Stimulated activated CD4-positive, alpha-beta T cell treated with anti-CD3 and anti-CD28 coated beads, Interleukin-4, amount 100 ng/mL, for 1 hour (primary cell): ENCODE data around the gene C1QL1.
A peak's percentile ranks its signal among the peaks of the same experiment; 100 is the strongest.

Experiments
- DNase-seq: peaks from one replicate; pipeline ENCODE4 v3.0.0-alpha.2; 2020

C1QL1 gene

DNA sequence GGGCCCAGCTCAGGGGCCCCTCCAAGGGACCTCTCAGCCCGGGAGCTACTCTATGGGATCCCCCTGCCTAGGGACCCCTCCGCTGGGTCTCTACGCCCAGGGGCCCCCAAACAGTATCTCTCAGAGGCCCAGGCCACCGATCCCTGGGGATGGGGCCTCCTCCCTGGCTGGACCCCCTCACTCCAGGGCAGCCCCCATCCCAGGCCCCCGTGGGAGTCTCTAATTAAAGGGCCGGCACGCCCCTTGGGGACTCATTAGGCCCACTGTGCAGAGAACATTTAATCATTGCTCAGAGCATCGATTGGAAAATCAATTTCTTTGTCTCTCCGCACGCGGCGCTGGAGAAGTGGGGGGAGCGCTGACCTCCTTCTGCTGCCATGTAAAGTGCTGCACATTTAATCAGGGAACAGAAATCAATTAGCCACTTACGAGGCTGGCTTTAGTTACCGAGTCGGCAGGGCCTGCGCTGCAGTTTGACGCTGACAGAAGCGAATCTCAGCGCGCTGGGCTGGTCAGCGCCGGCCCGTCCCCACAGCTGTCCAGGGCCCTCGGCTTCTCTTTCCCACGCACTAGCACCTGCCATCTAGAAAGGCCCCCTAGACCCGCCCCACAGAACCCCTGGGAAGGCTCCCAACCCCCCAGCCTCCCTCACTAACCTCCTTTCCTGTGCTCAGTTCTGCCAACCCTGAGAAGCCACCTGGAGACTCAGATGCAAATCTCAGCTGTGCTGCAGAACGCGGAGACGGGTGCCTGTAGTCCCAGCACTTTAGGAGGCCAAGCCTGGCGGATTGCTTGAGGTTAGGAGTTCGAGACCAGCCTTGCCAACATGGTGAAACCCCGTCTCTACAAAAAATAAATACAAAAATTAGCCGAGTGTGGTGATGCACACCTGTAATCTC, 20.2 kb upstream of the C1QL1 start:
- DNase-seq: no peak

DNA sequence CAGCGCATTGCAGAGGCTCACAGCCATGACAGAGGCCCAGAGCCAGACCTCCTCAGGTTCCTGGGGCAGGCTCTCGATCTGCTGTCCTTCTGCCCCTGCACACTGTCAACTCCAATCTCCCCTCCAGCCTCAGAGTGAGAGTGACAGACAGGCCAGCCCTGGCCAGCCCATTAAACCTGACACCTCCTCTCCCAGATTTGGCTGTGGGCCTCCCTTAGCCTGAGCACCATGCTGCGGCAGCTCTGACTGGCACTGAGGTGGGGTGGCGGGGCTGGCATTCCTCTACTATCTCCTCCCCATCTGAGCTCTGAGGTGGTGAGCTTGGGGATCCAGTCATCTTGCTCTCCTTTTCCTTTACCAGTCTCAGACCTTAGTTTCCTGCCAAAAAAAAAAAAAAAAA, 15.5 kb upstream of the C1QL1 start:
- DNase-seq: no peak

DNA sequence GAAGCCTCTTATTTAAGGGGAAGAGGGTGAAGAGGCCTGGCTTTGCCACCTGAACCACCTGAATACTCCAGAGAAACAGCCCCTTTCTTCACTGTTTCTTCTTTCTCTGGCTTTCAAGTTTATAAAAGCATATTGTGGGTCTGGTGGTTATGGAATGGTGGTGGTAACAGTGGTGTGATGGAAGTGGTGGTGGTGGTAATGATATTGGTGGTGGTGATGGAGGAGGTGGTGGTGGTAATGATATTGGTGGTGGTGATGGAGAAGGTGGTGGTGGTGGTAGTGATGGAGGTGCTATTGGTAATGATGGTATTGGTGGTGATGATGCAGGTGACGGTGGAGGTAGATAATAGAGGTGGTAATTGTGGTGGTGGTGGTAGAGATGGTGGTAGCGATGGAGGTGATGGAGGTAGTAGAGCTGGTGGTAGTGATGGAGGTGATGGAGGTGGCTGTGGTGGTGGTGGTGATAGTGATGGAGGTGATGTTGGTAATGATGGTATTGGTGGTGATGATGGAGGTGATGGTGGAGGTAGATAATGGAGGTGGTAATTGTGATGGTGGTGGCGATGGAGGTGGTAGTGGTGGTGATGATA, 14.1 kb upstream of the C1QL1 start:
- DNase-seq: no peak

DNA sequence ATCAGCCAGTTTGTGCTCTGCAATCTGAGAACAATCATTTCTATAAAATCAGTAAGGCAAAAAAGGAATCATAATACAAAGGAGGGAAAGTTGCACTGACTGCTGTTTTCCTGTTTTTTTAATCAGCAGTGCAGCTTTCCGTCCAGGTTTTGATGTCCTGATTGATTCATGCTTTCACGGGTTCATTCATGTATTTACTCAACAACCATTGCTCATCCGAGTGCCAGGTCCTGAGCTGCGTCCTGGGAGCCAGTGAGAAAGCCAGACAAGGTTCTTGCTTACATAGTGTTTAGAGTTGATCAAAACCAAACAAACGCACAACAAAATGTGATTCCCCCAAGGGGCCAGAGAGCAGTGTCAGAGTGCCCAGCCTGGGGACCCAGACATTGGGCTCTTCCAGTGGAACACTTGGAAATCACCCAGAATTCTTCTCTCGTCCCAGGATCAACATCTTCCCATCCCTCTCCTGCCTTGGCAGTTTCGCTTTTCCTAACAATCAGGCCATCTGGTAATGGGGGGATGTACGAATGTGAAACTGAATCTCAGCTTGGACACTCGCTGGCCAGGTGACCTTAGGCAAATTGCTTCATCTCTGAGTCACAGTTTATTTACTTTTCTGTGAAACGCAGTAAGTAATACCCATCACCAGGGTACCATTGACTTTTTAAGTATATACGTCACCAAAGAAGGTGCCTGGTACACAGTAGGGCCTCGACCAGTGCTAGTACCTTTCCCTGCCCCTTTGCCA, 13.3 kb upstream of the C1QL1 start:
- no peak for DNase-seq

DNA sequence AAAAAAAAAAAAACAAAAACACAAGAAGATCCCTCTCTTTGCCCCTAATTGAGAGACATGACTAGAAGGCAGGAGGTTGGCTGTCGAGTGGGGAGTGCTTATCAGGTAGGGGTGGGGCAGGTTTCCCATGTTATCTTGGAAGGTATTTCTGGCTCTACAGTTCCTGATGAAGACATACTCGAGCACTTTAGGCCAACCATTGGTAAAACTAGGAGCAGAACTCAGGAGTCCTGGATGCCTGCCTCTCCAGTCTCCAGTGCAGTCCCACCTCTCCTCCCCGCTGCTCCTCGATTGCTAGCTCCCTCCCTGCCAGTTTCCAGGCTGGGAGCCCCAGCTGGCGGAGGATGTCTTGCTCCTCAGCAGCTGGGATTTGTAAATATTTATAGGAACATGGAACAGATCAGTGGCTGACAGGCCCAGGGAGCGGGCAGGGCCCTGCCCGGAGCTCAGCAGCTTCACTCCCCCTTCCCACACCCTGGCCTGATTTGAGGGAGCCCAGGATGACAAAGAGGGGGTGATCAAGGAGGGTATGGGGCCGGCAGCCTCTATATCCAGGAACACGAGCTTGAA, 11.4 kb upstream of the C1QL1 start:
- no peak for DNase-seq

DNA sequence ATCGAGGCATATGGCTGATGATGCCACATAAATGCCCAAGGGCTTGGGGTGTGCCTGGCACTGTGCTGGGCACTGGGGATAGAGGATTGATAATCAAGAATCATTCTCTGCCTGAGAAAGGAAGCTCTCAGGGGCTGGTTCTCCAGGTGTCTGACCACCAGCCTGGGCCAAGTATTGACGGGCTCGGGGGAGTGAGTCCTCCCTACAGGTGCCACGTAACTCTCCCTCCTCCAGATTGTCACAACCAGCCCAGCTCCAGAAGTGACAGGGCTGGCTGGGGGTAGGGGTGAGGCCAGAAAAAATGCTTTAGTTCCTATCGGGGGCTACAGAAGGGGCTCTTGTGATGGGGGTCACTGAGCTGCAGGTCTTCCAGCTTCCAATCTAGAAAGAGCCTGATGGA, 10.7 kb upstream of the C1QL1 start:
- DNase-seq: no peak

DNA sequence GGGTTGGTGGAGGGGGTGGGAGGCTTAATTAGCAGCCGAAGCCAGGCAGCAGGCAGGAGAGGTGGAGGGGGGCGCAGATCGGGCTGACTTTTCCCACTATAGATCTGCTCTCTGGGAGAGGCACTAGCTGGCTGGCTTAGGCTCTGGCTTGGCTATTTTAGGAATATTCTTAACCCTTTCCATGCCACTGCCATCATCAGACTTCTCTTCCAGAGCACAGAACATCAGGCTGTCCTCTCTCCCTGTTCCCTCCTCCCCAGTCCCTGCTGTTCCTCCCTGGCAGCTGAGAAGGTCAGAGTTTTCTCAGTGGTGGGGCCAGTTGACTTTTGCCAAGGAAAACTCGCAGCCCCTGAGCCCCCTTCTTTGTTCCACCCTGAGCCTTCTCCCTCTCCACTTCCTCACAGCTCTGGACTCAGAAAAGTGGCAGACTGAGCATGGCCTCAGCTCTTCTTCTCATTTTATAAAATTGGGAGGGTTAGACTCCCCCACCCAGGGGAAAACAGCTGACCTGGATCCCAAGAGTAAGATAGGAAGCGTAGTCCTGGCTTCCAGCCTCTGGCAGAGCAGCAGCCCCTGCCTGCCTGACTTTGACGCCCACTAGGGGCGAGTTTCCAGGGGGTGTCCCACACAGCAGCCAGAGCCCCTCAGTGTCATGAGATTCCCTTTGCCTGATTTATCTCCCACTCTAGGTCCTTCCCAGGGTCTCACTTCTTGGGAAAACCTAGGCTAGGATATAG, 9.9 kb upstream of the C1QL1 start:
- DNase-seq: no peak

DNA sequence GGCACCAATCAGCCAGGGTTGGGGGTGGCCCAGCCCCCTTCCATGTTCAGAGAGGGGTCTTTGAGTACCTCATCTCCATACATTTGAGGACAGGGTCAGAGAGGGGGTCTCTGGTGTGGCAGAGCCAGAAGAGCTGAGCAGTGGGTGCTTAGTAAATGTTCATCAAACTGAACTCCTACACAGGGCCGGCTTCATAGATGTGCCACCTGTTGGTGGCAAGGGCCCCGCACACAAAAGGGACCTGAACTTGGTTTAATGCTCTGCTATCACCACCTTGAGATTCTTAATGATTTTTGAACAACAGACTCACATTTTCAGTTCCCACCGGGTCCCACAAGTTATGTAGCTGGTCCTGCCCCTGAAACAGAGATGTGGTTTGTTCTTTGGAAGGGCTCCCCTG, 9.0 kb upstream of the C1QL1 start:
- no peak for DNase-seq

DNA sequence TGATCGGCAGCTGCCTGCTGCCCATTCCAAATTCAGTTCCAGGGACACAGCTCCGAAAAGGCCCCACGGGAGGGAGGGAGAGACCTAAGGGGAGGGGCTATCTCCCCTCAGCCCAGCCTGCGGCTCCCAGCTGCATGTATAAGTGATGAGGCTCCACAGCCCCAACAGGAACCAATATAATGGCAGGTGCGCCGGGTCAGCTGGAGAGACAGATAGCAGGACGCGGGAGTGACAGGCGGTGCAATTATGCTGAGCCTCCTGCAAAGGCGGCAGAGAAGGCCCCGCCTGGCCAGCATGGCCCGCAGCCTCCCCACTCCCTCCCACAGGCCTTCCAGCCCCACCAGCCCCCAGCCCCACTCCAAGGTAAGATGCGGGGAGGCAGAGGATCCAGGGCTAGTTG, 8.1 kb upstream of the C1QL1 start:
- DNase-seq: no peak

DNA sequence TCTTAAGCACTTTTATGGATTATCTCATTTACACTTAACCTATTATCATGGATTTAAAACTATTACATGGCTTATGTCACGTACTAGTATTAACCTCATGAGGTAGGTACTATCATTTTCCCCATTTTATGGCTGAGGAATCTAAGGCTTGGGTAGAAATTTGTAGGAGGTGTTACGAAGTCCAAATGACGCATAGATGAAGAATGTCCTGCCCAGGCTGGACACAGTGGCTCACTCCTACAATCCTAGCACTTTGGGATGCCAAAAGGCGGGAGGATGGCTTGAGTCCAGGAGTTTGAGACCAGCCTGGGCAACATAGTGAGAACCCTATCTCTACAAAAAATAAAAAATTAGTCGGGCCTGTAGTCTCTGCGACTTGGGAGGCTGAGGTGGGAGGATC, 4.8 kb upstream of the C1QL1 start:
- DNase-seq: no peak

DNA sequence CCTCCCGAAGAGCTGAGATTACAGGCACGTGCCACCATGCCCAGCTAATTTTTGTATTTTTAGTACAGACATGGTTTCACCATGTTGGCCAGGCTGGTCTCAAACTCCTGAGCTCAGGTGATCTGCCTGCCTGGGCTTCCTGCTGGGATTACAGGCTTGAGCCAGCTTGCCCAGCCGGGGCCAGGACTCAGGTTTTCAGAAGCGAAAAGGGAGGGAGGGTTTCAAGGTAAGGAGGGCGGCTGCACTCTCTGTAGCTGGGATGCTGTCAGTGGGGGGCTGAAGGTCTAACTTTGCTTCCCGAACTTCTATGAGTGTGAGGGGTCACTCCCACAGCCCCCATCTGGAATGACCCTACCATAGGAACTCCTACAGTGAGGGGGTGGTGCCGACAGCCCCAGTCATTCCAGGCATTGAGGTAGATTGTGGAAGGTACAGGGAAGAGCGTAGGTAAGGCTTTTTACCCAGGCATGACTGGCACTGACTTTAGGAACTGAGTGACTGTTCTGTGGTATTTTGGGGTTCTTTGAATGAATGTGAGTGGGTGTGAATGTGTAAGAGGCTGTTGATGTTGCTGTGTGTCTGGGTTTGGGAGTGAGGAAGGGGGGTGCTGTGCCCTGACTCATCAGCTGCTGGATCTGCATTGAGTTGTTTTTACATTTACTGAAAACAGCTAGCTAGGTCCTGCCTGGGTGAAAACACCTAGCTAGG, 3.8 kb upstream of the C1QL1 start:
- DNase-seq: peak; percentile 66

DNA sequence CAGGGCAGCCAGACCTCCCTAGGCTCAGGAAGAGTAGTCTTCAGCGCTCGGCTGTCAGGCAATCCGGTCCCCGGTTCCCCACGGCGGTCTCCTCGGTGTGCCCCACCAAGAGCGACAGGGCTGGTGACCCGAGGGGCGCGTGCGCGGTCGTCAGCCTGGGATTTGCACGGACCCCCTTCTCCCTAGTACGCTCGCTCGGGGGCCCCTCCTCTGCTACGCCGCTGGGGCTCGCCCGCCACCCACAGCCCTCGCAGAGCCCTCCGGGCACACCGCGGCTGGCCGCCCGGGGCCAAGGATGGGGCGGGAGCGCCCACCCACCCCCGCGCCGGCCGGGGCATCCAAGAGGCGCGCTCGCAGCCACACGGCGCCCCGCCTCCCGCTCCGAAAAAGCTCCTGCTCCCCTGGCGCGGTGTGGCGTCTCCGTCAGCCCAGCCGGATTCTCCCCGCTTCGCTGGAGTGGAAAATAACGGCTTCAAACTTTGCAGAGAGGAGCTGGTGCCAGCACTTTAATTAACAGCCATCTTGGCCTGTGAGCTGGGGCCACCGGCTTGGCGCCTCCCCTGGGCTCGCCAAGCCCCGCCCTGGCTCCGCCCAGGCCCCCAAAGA, 2.1 kb upstream of the C1QL1 start:
- peak; percentile 21 for DNase-seq

DNA sequence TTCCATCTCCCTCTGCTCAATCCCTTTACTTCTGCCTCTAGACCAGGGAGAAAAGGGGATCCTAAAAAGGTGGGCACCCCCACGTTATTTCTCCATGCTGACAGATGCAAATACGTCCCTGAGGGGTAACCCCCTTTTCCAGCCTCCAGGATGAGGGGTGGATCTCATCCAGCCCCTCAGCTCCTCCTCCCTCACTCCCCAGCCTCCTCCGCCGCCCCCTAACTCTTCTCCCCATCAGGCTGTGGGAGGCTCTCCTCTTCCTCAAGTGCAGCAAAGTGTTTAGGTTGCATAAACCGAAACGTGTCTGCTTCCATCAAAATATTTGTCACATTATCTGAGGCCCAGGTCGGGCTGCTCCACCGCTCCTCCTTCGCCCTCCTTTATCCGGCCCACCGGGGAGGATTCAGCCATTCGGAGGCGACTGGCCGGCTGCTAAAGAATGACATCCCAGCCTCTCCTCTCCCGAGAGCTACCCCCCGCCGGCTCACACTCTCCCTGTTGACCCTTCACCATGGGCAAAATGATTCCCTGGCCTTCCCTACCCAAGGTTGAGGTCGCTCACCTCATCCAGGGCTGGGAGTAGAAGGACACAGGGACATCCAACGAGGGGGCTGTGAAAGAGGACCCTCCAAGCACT, 1.2 kb upstream of the C1QL1 start:
- DNase-seq: no peak

DNA sequence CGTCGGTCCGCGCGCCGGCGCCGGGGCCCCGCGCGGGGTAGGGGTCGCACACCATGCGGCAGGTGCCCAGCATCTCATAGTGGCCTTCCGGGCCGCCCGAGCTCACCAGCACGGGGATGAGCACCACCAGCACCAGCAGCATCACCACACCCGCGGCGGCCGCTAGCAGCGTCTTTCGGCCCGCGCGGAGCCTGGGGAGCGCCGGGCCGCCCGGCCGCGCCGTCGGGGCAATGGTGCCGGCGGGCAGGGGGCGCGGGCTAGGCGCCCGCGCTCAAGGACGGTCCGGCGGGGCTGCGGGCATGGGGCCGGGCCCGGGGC, 237 bp downstream of the C1QL1 start:
- DNase-seq: no peak

DNA sequence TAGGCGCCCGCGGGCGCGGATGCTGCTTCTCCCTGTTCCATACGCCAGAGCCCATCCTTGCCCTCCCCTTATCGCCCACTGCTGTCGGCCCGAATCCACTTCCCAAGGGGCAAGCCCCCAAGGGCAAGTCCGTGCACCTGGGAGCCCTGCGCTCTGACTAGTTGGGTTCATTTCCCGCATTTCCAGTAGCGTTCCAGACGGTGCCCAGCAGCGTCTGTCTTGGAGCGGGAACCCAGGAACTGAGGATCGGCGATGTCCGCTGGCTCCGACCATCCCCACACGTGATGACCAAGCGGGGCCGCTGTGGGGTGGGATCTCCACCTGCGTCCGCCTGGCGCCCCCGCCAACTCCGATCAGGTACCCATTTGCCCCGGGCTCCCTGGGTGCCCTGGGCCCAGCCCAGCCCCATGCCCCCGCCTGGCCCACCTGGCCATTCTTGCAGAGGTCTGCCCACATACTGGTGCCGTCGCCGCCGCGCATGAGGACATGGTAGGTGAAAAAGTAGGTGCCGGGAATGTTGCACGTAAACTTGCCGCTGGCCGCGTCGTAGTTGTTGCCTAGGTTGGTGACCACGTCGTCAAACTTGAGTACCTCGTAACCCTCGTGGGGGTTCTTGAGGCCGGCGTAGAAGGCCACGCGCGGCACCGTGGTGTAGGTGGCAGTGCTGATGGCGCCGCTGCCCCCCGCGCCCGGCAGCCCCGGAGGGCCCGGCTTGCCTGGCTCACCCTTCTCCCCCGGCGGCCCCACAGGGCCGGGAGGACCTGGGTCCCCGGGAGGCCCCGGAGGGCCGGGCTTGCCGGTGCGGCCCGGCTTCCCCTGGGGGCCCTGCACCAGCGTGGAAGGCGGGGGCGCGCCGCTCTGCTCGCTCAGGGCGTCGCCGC, 837 bp downstream of the C1QL1 start:
- no peak for DNase-seq

DNA sequence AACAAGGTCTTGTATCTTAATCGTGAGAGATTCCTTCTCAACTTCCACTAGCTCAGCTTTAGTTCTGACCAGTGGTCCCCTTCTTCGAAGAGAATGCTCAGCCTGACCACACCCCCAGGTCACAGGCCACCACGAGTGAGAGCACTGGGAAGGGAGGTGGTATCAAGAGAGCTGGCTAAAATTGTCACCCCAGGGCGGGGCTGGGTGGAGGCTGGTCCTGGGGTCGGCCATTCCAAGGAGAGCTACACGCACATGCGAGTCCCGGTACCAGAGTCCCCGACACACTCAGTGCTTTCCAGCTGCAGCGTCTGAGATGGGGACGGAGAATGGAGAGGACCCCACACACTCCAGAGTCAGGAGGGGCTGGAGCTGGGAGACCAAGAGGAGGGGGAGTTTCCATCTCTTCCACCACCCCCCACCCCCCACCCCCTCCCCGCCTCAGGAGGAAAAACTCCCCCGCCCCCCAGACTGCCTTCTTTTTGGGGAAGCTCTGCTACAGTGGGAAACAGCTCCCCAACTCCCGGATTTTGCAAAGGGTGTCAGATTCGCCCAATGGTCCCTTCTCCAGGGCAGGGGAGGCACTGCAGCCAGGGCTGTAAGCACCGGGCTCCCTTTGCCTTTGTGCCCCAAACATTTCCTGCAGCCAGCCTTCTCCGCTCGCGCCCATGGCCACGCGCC, 1.6 kb downstream of the C1QL1 start:
- no peak for DNase-seq

DNA sequence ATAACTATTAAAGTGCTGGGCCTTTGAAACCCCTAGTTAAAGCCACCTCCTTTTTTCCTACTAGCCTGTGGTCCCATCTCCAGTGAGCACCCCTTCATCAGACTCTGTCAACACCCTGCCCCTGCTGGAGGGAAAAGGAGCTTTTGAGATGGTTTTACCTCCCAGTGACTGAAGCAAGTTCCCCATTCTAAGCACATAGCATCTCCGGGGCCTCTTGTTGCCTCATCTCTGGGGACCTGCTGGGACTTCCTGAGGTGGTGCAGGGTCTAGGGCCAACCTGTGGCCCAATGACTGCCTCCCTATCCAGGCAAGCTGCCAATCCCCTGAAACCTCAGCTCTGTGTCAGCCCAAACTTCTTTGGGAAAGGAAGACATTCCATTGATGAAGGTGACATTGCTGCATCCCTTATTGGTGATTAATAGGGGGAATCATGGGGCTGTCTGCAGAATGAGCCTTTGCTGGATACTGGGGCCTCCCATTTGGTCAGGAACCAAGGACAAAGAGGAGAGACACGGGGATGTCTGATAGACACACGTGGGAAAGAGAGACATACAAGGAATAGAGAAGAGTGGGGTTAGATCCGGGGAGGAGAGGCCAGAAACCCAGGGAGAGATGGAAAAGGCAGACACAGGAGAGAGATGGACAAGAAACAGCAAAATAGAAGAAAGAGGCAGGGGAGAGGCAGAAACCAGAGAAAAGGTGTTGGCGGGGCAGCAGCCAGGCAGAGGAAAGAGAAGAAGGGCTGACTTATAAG, 2.4 kb downstream of the C1QL1 start:
- no peak for DNase-seq

DNA sequence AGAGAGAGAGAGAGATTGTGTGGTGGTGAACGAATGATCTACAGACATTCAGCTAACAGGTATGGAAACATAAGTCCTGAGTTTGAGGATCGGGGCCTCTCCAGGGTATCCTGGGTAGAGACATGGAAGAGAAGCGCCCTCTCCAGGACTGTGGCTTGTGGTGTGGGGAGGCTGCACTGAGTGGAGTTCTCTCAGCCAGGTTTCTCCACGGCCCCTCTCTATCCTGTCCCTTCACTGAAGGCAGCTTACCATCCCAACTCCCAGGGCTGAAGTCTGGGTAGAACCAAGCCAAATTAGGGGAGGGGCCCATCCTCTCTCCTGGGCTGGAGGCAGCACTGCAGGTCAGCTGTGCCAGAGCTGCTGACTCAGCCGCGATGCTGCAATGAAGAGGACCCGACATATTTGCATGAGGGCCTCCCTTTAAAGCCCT, 6.2 kb downstream of the C1QL1 start:
- DNase-seq: no peak

DNA sequence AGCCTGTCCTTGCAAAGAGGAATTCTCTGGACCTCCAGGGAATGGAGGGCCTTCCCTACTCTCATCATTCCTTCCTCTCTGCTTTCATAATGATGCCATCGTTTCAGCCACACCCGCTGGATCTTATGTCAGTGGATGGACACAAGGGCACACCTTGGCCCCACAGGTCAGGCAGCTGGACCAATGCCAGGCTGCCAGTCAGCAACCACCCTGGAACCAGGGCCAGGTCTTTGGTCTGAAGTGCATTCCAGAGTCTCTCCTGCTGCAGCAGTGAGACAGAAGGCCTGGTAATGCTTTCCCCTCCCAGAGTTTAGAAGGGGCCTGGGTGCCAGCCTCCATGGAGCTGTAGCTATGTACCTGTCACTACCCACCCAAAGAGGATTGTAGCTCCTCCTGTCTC, 7.4 kb downstream of the C1QL1 start:
- no peak for DNase-seq
